GM12892 (cell line): ENCODE measurements around the gene OR10C1.

Experiments
- POLR2A ChIP-seq: IDR thresholded peaks from 2 replicates; pipeline ENCODE4 v1.6.1; 2011; ENCODE audit warnings: low read depth, low read length, control low read depth
- TAF1 ChIP-seq: IDR thresholded peaks from 2 replicates; pipeline ENCODE4 v1.6.1; 2011; ENCODE audit warnings: low read depth, mild to moderate bottlenecking, control low read depth, low read length, borderline replicate concordance

GRCh38 chr6:29487131-29487530 is 48.0 kb downstream of the OR10C1 start:
- TF ChIP-seq TAF1 (no peak), POLR2A (no peak)
